Endothelial cell (in vitro differentiated cells): ENCODE results near the gene EXOC3L4. TPM values are rescaled to one million over a fixed set of nuclear protein-coding genes. Genes with fewer than 3 reads are reported as not detected.

Experiments
- DNase-seq: peaks from one replicate; pipeline ENCODE4 v3.0.0; 2021; ENCODE audit warnings: low spot score
- H3K27ac Mint-ChIP-seq: one replicate; pipeline ENCODE4 v1.8.0; 2021; ENCODE audit warnings: mixed read lengths, inconsistent platforms; ENCODE audit not compliant: unreplicated experiment
- H3K27me3 Mint-ChIP-seq: one replicate; pipeline ENCODE4 v1.8.0; 2021; ENCODE audit warnings: mild to moderate bottlenecking, moderate library complexity, mixed read lengths, inconsistent platforms; ENCODE audit not compliant: unreplicated experiment
- H3K36me3 Mint-ChIP-seq: one replicate; pipeline ENCODE4 v1.8.0; 2021; ENCODE audit warnings: mild to moderate bottlenecking, low read depth, mixed read lengths, inconsistent platforms; ENCODE audit not compliant: unreplicated experiment
- H3K4me1 Mint-ChIP-seq: one replicate; pipeline ENCODE4 v1.8.0; 2021; ENCODE audit warnings: mild to moderate bottlenecking, mixed read lengths, inconsistent platforms; ENCODE audit not compliant: unreplicated experiment
- H3K4me3 Mint-ChIP-seq: one replicate; pipeline ENCODE4 v1.8.0; 2021; ENCODE audit warnings: mild to moderate bottlenecking, mixed read lengths, inconsistent platforms; ENCODE audit not compliant: unreplicated experiment
- H3K9me3 Mint-ChIP-seq: one replicate; pipeline ENCODE4 v1.8.0; 2021; ENCODE audit warnings: mixed read lengths, inconsistent platforms; ENCODE audit not compliant: unreplicated experiment
- CTCF ChIP-seq: fragments of 200-600 bp; sonication (generic); IDR thresholded peaks from one replicate; pipeline ENCODE4 v1.5.0; 2021; ENCODE audit warnings: antibody characterized with exemption; ENCODE audit not compliant: unreplicated experiment
- total RNA-seq: library from RNA; stranded (reverse); fragmentation: NEBNext Ultra II Directional; extraction: Animal tissue kit (Norgen Biotek cat#: 25700); gene quantifications from one replicate; pipeline ENCODE4 v1.2.1, GENCODE V29; 2021; ENCODE audit not compliant: unreplicated experiment

EXOC3L4 gene
- total RNA-seq, 1 donor from 2014 or later, result not detected

DNA sequence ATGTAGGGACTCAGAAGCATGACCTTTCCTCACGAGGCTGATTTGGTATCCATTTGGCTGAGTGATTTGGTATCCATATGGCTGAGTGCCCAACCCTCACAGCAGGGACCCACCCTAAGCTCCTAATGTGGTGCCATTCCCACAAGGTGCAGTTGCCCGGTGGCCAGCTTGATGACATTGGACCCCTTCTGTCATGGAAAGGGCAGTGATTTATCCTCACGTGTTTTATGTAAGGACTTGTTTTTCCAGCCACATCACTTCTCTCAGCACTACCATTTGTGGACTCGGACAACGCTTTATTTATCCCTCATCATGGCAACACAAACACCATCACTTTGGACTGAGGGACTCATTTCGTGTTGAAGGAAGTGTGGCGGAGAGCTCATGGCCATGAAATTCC lies 28.7 kb upstream of the EXOC3L4 start:
- H3K27ac Mint-ChIP-seq, result peak overlapping the region; percentile 36
- no peaks in the 10 kb centered on the region for H3K9me3 Mint-ChIP-seq
- DNase-seq, result no peak
- H3K27me3 Mint-ChIP-seq, result peaks cover 4% of the 10 kb centered on the region
- no peak for TF ChIP-seq CTCF
- H3K4me1 Mint-ChIP-seq, result peaks cover 16% of the 10 kb centered on the region
- H3K4me3 Mint-ChIP-seq, result no peak overlapping the region
- H3K36me3 Mint-ChIP-seq, result no peaks in the 10 kb centered on the region

- no peaks in the 10 kb centered on the region for H3K36me3 Mint-ChIP-seq
- peaks cover 4% of the 10 kb centered on the region for H3K27me3 Mint-ChIP-seq
- TF ChIP-seq CTCF, result no peak
- no peak overlapping the region for H3K27ac Mint-ChIP-seq
- H3K4me3 Mint-ChIP-seq, result no peak overlapping the region
- peak; percentile 48 for DNase-seq
- no peaks in the 10 kb centered on the region for H3K9me3 Mint-ChIP-seq
- H3K4me1 Mint-ChIP-seq, result peaks cover 16% of the 10 kb centered on the region
Measured at GRCh38 chr14:103066399-103066798, 28.1 kb upstream of the EXOC3L4 start.

DNA sequence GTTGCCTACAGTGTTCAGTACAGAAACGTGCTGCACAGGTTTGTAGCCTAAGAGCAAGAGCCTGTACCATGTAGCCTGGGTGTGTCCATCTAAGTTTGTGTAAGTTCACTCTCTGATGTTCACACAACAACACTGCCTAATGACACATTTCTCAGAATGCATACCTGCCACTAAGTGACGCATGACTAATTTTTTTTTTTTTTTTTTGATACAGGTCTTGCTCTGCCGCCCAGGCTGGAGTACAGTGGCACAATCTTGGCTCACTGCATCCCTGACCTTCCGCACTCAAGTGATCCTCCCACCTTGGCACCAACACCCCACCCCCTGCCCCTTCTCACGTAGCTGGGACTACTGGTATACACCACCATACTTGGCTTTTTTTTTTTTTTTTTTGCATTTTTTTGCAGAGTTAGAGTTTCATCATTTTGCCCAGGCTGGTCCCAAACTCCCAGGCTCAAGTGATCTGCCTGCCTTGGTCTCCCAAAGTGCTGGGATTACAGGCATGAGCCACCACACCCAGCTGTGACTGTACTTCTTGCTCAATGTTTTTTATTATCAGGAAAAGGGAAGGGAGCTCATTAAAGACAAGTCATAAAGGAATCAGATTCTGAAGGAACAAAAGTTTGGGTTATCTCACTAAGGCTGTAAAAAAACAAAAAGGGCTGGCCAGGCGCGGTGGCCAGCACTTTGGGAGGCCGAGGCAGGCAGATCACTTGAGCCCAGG lies 27.1 kb upstream of the EXOC3L4 start:
- Mint-ChIP-seq H3K36me3 (no peaks in the 10 kb centered on the region), H3K4me3 (no peak overlapping the region), H3K9me3 (no peaks in the 10 kb centered on the region), H3K4me1 (peaks cover 16% of the 10 kb centered on the region), H3K27me3 (peaks cover 4% of the 10 kb centered on the region), H3K27ac (no peak overlapping the region)
- no peak for TF ChIP-seq CTCF
- no peak for DNase-seq

DNA sequence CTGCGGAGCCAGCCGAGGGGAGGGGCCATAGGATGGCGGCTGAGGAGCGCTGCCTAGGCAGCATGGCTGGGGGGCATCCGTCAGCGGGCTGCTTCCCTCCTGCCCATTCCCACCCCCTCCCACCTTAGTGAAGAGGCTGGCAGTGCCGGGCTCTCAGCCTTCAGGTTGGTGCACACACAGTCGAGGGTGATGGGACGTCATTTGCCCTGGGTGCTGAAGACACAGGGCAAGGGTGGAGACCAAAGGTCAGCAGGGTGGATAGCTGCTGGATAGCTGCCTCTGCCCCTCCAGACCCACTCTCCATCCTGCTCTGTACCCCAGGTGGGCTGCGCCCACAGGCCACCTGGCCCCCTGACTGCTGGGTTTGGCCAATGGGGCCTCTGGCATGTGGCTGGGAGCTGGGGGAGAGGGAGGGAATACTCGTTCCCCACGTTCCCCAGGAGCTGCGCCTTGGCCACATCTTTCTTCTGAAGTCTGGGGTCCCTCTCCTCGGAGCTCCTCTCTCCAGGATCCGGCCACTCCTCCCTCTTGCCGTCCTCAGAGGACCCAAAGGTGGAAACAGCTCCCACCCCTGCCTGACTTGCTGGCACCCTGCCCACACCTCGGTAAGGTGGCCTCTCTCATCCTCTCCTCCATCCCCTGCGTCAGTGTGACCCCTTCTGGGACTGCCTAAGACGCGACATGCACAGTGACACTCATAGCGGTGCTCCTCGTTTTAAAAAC lies 26.0 kb upstream of the EXOC3L4 start:
- Mint-ChIP-seq H3K4me3 (no peak overlapping the region), H3K27me3 (peaks cover 4% of the 10 kb centered on the region), H3K9me3 (no peaks in the 10 kb centered on the region), H3K4me1 (peaks cover 16% of the 10 kb centered on the region), H3K36me3 (no peaks in the 10 kb centered on the region), H3K27ac (peak overlapping the region; percentile 36)
- no peak for DNase-seq
- no peak for TF ChIP-seq CTCF
